PFSK-1 (cell line): ENCODE data around the gene SNRPF.

Experiments
- SIN3A ChIP-seq: IDR thresholded peaks from 2 replicates; pipeline ENCODE4 v1.6.1; 2012; ENCODE audit warnings: mild to moderate bottlenecking, low read length, moderate library complexity, borderline replicate concordance; ENCODE audit not compliant: insufficient read depth
- TAF1 ChIP-seq: IDR thresholded peaks from 2 replicates; pipeline ENCODE4 v1.6.1; 2012; ENCODE audit warnings: low read length, control low read depth, borderline replicate concordance; ENCODE audit not compliant: insufficient read depth

- TF ChIP-seq SIN3A (no peak), TAF1 (no peak)
These were observed 24.2 kb upstream of the SNRPF start for GRCh38 chr12:95834572-95834971.
